Psoas muscle (tissue), 8 donors: Measurements from ENCODE around the gene IL23R. TPM values are rescaled to one million over a fixed set of nuclear protein-coding genes. Genes with fewer than 3 reads are reported as not detected.

ENCODE experiments used
- ATAC-seq, 4 donors: fragments of 200-7000 bp; cut with Tn5 transposase; one replicate each; pipeline ENCODE4 v1.9.1; 2020; ENCODE audit warnings: moderate library complexity in 3 of 4, mild to moderate bottlenecking in 2 of 4
- DNase-seq, 2 donors: peaks; one replicate each; pipeline ENCODE4 v3.0.0-alpha.2; 2020
- H3K27ac ChIP-seq: fragments of 200-600 bp; one replicate; pipeline ENCODE4 v1.8.0; 2022
- H3K27me3 ChIP-seq, 3 donors: fragments of 200-600 bp in 1 of 3; one replicate each; pipeline versions ENCODE4 v1.6.1 to v1.8.0; 2013 to 2022; ENCODE audit warnings: low read length in 2 of 3, mild to moderate bottlenecking in 2 of 3, moderate library complexity in 1 of 3; ENCODE audit not compliant: insufficient read depth in 3 of 3
- H3K36me3 ChIP-seq, 2 donors: fragments of 200-600 bp in 1 of 2; one replicate each; pipeline versions ENCODE4 v1.6.1 to v1.8.0; 2013 to 2022; ENCODE audit warnings: low read depth in 1 of 2, mild to moderate bottlenecking in 1 of 2, moderate library complexity in 1 of 2; ENCODE audit not compliant: insufficient read depth in 1 of 2
- H3K4me1 ChIP-seq: fragments of 200-600 bp; one replicate; pipeline ENCODE4 v1.8.0; 2022
- H3K4me3 ChIP-seq: fragments of 200-600 bp; one replicate; pipeline ENCODE4 v1.8.0; 2022; ENCODE audit warnings: mild to moderate bottlenecking
- H3K9me3 ChIP-seq: fragments of 200-600 bp; one replicate; pipeline ENCODE4 v1.8.0; 2022
- WGBS, 3 donors: extraction: QIAGEN DNeasy Blood & Tissue Kit; methylation state at CpG; one replicate each; pipeline versions ENCODE4 v1.1.6 to v1.1.7; 2013; 5-methylcytosine and 5-hydroxymethylcytosine counted together
- intact Hi-C, 2 donors: fragments of 100-400 bp; cut with DNase I; formaldehyde crosslinking; loops; one replicate each; pipeline versions ENCODE4 v1.11.0 to v1.14.2; 2022
- polyA plus RNA-seq, 3 donors: library from polyadenylated mRNA; stranded (reverse); fragments of 200-250 nt; gene quantifications; one replicate each; pipeline ENCODE4 v1.2.3, GENCODE V29; 2013
- total RNA-seq, 4 donors: library from RNA; stranded (reverse); fragmentation: NEBNext Ultra II Directional in 2 of 4; extraction: Animal tissue kit (Norgen Biotek cat#: 25700) in 2 of 4; gene quantifications; one replicate each; pipeline versions ENCODE4 v1.2.1 to v1.2.4, GENCODE V29; 2021 to 2023
- TF ChIP-seq, protein P1 (sequence below): fragments of 200-600 bp; IDR thresholded peaks from one replicate; pipeline ENCODE4 v1.8.0; 2022; ENCODE audit warnings: antibody characterized with exemption
- donor health status: healthy with polysubstance abuse.
- donor health status: DM: no; HTN: no; CAD: no; lungs with moderate emphysema.
- donor health status: Bipolar disorder and iron deficiency.
- donor health status: healthy.
- donor health status: DM: yes; HTN: yes; CAD: no.
- donor health status: DM: no; HTN: no; CAD: no.
- donor health status: DM: no; HTN: no; CAD: no.
- donor health status: DM: yes; HTN: yes; CAD: no.

IL23R gene
- total and polyA plus RNA-seq, 7 donors: not detected

DNA sequence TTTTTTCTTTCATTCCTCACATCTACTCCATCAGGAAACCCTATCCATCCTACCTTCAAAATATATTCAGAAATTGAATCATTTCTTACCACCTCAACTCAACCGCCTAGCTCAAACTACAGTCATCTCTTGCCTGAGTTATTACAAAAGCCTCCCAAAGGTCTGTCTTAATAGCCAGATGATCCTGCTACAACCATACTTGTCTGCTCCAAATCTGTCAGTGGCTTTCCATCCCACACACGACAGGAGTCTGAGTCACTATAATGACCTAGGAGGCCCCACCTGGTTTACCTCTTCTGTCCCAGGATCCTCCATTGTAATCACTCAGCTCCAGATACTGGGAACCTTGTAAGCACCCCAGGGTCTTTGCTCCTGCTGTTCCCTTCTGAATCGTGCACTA is 104.3 kb downstream of the IL23R start:
- Histone ChIP-seq H3K4me1 (no peaks in the 10 kb centered on the region), H3K36me3 (no peaks in the 10 kb centered on the region), H3K9me3 (peaks cover 8% of the 10 kb centered on the region), H3K27me3 (peaks cover 0 to 7% (median 0%) of the 10 kb centered on the region in 3 donors), H3K4me3 (no peak overlapping the region), H3K27ac (no peak overlapping the region)
- TF ChIP-seq, protein P1, sequence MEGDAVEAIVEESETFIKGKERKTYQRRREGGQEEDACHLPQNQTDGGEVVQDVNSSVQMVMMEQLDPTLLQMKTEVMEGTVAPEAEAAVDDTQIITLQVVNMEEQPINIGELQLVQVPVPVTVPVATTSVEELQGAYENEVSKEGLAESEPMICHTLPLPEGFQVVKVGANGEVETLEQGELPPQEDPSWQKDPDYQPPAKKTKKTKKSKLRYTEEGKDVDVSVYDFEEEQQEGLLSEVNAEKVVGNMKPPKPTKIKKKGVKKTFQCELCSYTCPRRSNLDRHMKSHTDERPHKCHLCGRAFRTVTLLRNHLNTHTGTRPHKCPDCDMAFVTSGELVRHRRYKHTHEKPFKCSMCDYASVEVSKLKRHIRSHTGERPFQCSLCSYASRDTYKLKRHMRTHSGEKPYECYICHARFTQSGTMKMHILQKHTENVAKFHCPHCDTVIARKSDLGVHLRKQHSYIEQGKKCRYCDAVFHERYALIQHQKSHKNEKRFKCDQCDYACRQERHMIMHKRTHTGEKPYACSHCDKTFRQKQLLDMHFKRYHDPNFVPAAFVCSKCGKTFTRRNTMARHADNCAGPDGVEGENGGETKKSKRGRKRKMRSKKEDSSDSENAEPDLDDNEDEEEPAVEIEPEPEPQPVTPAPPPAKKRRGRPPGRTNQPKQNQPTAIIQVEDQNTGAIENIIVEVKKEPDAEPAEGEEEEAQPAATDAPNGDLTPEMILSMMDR: no peak
- DNase-seq: no peak
- intact Hi-C loops: no loop called here
- no peak for ATAC-seq
- WGBS, 3 donors: 89 to 94% (median 91%) methylated on average over 3 of the region's 3 CpGs

DNA sequence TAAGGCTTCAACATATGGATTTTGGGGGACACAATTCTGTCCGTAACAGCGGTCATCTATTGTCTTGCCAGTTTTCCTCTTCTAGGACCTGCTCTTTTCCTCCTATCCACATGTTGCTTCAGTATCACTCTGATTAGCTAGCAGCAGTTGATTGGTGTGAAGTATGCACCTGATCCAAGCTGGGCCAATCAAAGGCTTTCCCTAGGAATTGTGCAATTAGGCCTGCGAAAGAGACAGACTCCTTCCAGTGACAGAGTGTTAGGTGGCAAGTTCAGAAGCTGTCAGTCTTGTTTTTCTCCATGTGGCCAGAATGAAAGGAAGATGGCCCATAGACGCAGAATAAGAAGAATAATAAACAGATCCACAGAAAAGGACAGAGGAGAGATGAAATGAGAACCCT is 107.3 kb downstream of the IL23R start:
- Histone ChIP-seq H3K27me3 (peaks cover 0 to 7% (median 0%) of the 10 kb centered on the region in 3 donors), H3K4me3 (no peak overlapping the region), H3K4me1 (no peaks in the 10 kb centered on the region), H3K27ac (no peak overlapping the region), H3K36me3 (no peaks in the 10 kb centered on the region), H3K9me3 (peaks cover 8% of the 10 kb centered on the region)
- TF ChIP-seq, protein P1: no peak
- WGBS, 3 donors: 85 to 88% (median 87%) methylated on average over 4 of the region's 4 CpGs
- no peak for ATAC-seq
- intact Hi-C loops: no loop called here
- no peak for DNase-seq

DNA sequence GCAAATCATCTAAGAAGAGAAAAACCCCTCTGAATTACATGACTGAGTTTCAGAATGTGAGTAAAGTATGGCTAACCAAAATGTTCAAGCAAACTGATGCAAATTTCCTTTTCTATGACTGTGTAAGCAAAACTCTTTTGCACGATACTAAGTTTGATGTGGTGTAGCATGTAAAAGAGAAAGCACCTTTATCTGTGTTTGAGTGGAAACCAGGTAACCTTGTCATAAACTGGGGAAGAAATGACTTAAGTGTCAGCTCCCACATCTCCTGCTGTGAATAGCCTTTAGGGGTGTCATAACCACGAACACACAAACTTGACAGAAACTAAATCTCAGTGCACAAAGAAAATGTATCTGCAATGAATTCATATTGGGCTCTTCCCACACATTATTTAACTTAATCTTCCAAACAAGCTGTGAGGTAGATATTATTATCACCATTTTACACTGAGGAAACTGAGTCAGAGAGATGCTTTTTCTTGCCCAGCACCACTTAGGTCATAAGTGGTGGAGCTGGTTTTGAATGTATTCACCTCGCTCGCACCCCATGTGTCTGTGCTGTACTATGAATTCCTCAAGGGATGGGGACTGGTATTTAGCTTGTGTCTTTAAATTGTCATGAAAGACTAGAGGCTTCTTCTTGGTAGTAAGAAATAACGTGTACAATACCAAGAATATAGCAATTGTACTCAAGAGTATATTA is 108.5 kb downstream of the IL23R start:
- no peak overlapping the region for H3K27ac ChIP-seq
- no peak overlapping the region for H3K4me3 ChIP-seq
- TF ChIP-seq, protein P1: no peak
- H3K36me3 ChIP-seq: no peaks in the 10 kb centered on the region
- WGBS, 3 donors: 79 to 81% (median 80%) methylated on average over 5 of the region's 5 CpGs
- peaks cover 0 to 5% (median 0%) of the 10 kb centered on the region in 3 donors for H3K27me3 ChIP-seq
- no peak for ATAC-seq
- H3K9me3 ChIP-seq: peaks cover 8% of the 10 kb centered on the region
- DNase-seq: no peak
- intact Hi-C loops: no loop called here
- H3K4me1 ChIP-seq: no peaks in the 10 kb centered on the region

DNA sequence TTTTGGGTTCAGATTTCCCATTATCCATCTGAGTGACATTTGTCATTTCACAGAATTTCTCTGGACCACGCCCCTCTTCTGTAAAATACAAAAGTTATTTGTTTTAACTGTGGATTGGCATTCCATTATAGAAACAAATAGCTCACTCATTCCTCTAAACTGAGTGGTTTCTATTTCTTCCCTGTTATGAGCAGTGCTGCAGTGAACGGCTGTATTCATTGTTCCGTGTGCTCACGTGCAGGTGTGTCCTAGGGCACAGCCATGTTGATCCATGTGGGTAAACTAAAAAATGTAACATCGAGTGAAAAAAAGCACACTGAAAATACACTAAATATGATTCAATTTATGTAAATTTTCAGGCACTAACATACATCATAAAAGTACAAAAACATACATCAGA is 114.4 kb downstream of the IL23R start:
- no peak for DNase-seq
- intact Hi-C loops: no loop called here
- H3K27ac ChIP-seq: no peak overlapping the region
- H3K27me3 ChIP-seq: no peaks in the 10 kb centered on the region
- TF ChIP-seq, protein P1: no peak
- no peaks in the 10 kb centered on the region for H3K4me1 ChIP-seq
- no peaks in the 10 kb centered on the region for H3K36me3 ChIP-seq
- no peak overlapping the region for H3K4me3 ChIP-seq
- no peaks in the 10 kb centered on the region for H3K9me3 ChIP-seq
- no peak for ATAC-seq
- WGBS, 3 donors: 77 to 81% (median 80%) methylated on average over 5 of the region's 5 CpGs

DNA sequence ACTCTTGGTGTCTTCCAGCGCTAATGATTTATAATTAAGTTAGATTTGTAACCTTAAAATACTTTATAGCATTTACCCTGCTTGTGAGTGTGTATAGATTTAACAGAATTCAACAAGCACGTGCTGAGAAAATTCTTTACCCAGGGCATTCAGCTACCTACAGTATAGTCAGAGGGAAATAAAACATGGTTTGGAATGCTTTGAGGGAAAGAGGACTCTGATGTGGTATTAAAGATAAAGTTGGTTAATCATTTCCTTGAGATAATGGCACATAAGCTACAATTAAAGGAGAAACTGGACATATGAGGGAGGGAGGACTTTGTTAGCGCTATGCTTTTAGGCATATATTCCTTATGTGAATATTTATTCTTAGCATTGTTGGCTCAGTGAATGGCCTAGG is 115.0 kb downstream of the IL23R start:
- Histone ChIP-seq H3K4me3 (no peak overlapping the region), H3K27me3 (no peaks in the 10 kb centered on the region), H3K9me3 (no peaks in the 10 kb centered on the region), H3K36me3 (no peaks in the 10 kb centered on the region), H3K4me1 (no peaks in the 10 kb centered on the region), H3K27ac (no peak overlapping the region)
- intact Hi-C loops: no loop called here
- ATAC-seq (no peak), DNase-seq (no peak)
- TF ChIP-seq, protein P1: no peak
- whole genome bisulfite sequencing, 3 donors: 69 to 72% (median 72%) methylated on average over 3 of the region's 3 CpGs
